IMR-90 (cell line): ENCODE data around the gene TRIP6. TPM values are rescaled to one million over a fixed set of nuclear protein-coding genes. Genes with fewer than 3 reads are reported as not detected.

Experiments
- BHLHE40 ChIP-seq: fragments of 150-350 bp; IDR thresholded peaks from 2 replicates; pipeline ENCODE4 v1.6.1; 2016; ENCODE audit warnings: mild to moderate bottlenecking, low read depth, low read length
- CTCF ChIP-seq: conservative IDR thresholded peaks from 2 replicates; pipeline ENCODE4 v1.5.1; 2012; ENCODE audit warnings: mild to moderate bottlenecking, low read depth, low read length, improper control_type of control experiment
- FOS ChIP-seq: fragments of 150-350 bp; IDR thresholded peaks from 2 replicates; pipeline ENCODE4 v1.6.1; 2016; ENCODE audit warnings: low read depth, low read length
- MXI1 ChIP-seq: IDR thresholded peaks from 2 replicates; pipeline ENCODE4 v1.6.1; 2012; ENCODE audit warnings: low read depth, mild to moderate bottlenecking, low read length, moderate library complexity, borderline replicate concordance
- NFE2L2 ChIP-seq: fragments of 150-350 bp; IDR thresholded peaks from 2 replicates; pipeline ENCODE4 v1.6.1; 2016; ENCODE audit warnings: low read depth, mild to moderate bottlenecking, low read length
- POLR2A ChIP-seq: IDR thresholded peaks from 2 replicates; pipeline ENCODE4 v1.6.1; 2012; ENCODE audit warnings: mild to moderate bottlenecking, low read depth, low read length
- RAD21 ChIP-seq: IDR thresholded peaks from 2 replicates; pipeline ENCODE4 v1.6.1; 2012; ENCODE audit warnings: low read length, improper control_type of control experiment
- RCOR1 ChIP-seq: IDR thresholded peaks from 2 replicates; pipeline ENCODE4 v1.6.1; 2012; ENCODE audit warnings: mild to moderate bottlenecking, low read length, improper control_type of control experiment; ENCODE audit not compliant: insufficient replicate concordance
- polyA plus RNA-seq, 3 experiments: library from polyadenylated mRNA; depleted of rRNA; stranded (reverse); fragments of >200 nt; gene quantifications; 2 replicates each; pipeline ENCODE4 v1.2.3, GENCODE V29; 2012; ENCODE audit warnings: low replicate concordance in 1 of 3
- total RNA-seq: library from RNA; depleted of rRNA; stranded (reverse); fragments of >200 nt; gene quantifications from 2 replicates; pipeline ENCODE4 v1.2.3, GENCODE V29; 2012

TRIP6 gene
- total and polyA plus RNA-seq, 2 of the 4 experiments (the other 2 are of a cell fraction): 36.4 to 72.3 TPM

GRCh38 chr7:100826514-100827329, 40.5 kb upstream of the TRIP6 start (continued):
- TF ChIP-seq CTCF: no peak
- TF ChIP-seq FOS: no peak
- no peak for TF ChIP-seq RCOR1
- no peak for TF ChIP-seq MXI1
- TF ChIP-seq POLR2A: no peak
- no peak for TF ChIP-seq RAD21
- TF ChIP-seq BHLHE40: no peak
- no peak for TF ChIP-seq NFE2L2
